CD4-positive, alpha-beta T cell treated with Interferon alpha-2 for 1 hour (primary cell): ENCODE results near the gene FOXI1.
A peak's percentile ranks its signal among the peaks of the same experiment; 100 is the strongest.
"Not testable (repeated sequence)": the region's sequence is repeated elsewhere in the genome, so short reads cannot be mapped to it uniquely, and the experiment has no call there.

Source experiments
- DNase-seq, 2 donors: peaks; one replicate each; pipeline ENCODE4 v3.0.0-alpha.2; 2020 to 2022

FOXI1 gene

DNA sequence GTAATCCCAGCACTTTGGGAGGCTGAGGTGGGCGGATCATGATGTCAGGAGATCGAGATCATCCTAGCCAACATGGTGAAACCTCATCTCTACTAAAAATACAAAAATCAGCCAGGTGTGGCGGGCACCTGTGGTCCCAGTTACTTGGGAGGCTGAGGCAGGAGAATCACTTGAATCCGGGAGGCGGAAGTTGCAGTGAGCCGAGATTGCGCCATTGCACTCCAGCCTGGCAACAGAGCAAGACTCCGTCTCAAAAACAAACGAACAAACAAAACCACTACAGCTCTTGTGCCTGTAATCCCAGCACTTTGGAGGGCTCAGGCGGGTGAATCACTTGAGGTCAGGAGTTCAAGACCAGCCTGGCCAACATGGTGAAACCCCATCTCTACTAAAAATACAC, 11.4 kb upstream of the FOXI1 start:
- DNase-seq, result not testable (repeated sequence)

DNA sequence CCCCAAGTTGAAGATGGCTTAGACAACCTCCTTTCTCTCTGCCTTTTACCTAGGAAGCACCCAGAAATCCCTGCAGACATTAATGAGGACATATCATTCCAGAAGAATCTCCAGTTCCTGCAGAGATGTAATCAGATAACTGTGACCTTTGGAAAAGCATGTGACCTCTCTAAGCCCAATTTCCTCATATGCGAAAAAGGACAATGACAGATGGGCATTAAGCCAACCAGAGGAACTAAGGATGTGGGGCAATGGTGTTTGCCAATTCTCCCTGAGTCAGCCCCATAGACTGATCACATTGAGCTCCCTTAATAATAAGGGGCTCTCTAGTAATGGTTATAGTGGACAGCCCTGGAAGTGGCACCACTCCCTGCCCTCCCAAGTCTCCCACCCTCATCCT, 10.1 kb upstream of the FOXI1 start:
- no peak for DNase-seq

DNA sequence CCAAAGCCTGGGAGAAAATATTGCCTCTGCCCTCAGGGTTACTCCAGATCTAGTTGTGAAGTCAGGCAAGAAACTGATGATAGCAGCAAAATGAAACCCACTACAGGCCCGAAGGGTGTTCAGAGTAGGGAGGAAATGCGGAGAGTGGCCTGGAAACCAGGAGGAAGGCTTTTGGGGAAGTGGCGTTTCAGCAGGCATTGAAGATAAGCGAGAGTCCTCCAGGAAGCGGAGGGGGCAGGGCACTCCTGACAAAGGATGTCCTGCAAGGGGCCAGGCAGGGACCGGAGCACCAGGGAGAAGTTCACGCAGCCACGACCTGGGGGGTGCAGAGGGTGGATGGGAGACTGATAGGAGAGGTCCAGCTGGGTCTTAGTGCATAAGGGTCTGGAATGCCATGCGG, 7.8 kb upstream of the FOXI1 start:
- DNase-seq, result no peak

DNA sequence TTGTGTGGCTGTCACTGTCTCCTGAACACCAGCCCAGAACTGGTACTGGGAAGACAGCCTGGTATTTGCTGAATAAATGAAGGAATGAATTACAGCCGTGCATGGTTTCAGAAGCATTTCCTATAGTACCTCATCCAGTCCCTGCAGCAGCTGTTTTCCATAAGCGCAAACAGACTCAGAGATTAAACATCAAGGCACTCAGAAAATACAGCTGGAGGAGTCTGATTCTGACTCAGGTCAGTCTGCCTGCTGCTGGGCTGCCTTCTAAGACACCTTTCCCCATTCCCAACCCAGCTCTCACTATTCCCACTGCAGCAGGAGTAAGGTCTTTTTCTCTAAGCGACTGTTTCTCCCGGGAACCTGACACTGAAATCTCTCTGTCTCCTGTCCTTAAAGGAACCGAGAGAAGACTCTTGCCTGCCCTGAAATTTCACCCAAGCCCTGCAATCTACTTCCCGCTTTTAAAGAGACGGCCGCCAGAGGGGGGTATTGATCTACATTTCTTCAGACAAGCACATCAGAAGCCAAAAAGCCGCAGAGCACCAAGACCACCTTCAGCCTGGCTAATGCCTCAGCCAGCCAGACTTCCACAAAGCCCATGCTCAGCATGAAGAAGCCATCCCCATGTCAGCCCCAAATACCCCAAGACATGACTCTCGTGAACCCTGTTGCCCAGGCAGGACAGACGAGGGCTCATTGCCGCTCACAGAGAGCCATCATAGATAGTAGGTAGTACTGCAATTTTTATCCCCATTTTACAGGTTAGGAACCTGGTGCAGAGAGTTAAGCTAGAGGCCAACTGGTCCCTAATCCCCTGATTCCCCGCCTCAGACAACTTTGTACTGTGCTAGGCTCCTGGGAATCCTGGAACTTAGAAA, 5.4 kb upstream of the FOXI1 start:
- peak; percentile 61 to 69 for DNase-seq

DNA sequence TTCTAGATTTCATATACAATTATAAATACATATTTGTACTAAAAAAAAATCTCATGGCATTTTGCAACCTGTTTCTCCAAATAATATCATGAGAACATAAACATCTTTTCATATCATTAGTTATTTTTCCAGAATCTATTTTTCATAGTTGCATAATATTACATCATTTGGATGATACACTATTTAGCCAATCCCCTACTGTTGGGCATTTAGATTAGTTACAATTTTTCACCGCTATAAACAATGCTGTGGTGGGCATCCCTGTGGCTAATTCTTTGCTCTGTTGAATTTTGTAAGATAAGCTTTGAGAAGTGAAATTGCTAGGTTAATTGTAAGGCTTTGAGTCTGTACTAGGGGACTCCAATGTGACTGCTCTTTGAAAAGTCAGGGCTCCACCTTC, 2.2 kb upstream of the FOXI1 start:
- no peak for DNase-seq

DNA sequence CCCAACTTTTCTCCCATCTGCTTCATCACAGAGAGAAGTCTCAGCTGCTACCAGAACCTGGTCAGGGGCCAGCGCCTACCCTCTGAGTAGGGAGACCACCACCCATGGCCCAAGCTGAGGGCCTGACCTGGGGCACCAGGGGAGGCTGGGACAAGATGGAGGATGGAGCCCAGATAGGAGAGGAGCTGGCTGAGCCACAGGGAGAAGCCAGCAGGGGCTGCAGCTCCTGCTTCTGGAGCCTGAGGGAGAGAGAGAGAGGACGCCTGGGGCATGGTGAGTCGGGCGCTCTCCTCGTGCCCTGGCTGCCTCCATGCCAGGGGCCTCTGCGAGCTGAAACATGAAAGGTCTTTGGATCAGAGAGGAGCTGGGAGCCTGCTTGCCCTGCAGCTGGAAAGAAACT, 1.4 kb upstream of the FOXI1 start:
- no peak for DNase-seq

DNA sequence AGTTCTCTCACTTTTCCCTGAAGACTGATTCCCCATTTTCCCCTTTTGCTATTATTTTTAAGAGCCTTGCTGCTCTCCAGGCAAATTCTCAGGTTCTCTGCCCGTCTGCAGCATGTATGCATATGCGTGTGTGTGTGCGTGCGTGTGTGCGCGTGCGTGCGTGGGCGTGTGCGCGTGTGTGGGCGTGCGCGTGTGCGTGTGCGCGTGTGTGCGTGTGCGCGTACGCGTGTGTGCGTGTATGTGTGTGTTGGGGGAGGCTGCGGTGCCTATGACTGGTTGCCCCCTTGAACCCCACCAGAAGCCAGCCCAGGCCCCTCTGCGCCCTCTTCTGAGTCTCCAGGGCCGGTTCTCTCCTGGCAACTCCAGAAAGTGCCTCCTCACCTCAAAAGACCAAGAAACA, 987 bp upstream of the FOXI1 start:
- no peak for DNase-seq

DNA sequence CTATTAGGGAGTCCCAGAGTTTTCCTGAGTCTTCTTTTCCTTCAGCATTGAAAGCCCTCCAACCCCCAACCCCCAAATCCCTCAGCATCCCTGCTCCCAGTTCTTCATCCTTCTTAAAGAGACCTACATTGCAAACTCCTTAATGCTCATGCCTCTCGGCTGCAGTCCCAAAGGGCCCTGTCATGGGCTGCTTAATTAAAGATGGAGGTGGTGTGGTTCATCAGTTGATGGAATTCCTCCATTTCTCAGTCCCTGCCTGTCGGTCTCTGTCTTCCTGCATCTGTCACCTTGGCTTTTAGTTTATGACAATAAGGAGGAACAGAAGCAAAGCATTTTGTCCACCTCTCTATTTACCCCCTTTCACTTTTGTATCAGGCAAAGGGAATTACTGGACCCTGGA, 2.0 kb downstream of the FOXI1 start:
- DNase-seq, result no peak

DNA sequence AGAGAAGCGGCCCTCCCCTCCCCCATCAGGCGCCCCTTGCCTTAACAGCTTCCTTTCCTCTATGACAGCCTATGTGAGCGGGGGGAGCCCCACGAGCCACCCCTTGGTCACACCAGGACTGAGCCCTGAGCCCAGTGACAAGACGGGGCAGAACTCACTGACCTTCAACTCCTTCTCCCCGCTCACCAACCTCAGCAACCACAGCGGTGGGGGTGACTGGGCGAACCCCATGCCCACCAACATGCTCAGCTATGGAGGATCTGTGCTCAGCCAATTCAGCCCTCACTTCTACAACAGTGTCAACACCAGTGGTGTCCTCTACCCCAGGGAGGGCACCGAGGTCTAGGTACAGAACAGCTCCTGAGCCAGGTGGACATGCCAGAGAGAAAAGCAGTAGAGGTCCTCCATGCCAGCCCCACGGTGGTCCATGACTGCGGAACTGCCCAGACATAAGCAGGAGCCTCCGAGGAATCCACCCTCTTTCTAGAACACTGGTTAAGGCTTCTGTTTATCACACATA, 2.6 kb downstream of the FOXI1 start:
- no peak for DNase-seq

DNA sequence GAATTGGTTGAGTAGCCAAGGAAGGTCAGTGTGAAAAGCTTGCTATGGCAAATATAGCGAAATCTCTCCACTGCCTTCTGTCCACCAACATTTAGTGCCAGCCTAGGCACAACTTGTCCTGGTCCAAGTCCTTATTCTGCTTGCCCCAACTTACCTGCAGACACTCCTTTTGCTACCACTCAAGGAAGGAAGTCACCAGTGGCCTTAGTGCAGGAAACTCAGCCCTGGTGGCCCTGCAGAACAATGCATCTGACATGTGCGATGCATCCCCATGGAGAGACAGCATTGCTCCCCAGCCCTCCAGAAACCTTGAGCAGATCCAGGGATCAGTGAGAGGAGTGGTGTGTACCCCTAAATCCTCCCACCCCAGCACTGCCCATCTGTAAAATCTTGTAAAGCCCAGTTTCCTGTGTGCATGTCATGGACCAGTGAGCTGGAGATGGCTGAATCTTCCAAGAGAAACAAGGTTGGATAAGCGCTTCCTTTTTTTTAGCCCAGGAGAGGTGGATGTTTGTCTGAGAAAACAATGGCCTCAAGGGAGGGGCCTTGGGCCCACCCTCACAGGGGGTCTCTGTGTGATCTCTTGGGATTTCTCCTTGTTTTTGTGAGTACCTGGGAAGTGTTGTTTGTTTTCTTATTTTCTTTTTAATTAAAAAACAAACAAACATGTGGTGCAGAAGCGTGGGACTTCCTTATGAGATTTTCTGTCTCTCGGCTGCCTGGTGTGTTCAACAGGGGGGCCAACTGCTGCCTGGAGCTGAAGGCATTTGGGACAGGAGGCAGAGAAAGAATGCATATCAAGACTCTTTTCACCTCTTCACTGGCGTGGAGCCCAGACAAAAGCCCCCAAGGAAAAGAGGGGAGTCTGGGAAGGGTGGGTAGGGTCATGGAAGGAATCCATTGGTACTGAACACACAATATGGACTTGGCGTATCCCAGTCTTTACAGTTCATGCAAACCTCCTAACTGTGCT, 3.6 kb downstream of the FOXI1 start:
- DNase-seq, result no peak

DNA sequence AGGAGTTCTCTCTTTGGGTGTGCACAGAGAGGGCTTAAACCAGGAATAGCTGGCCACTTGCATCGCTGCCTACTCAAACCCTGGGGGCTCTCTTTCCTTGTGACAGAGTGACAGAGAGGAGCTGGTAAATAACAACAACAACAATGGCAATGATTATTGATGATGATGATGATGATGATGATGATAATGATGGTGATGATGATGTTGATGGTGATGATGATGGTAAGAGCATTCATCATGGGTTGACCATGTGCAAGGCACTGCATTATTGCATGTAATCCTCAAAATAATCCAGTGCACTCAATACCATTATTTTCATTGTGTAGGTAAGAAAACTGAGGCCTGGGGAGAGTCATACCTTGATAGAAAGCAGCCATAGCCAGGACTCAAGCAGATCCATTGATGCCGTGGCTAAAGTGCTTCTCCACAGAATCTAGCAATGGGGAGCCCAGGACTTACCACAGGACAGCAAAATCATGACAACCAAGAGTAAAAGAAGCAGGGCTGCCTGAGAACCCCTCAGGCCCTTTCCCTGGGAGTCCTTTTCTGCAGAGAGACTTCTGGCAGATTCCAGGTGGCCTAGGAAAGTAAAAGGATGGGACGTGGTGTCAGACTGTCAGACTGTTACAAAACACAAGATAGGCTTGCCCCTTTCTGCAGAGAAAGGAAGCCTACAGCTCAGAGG, 4.8 kb downstream of the FOXI1 start:
- DNase-seq, result no peak

DNA sequence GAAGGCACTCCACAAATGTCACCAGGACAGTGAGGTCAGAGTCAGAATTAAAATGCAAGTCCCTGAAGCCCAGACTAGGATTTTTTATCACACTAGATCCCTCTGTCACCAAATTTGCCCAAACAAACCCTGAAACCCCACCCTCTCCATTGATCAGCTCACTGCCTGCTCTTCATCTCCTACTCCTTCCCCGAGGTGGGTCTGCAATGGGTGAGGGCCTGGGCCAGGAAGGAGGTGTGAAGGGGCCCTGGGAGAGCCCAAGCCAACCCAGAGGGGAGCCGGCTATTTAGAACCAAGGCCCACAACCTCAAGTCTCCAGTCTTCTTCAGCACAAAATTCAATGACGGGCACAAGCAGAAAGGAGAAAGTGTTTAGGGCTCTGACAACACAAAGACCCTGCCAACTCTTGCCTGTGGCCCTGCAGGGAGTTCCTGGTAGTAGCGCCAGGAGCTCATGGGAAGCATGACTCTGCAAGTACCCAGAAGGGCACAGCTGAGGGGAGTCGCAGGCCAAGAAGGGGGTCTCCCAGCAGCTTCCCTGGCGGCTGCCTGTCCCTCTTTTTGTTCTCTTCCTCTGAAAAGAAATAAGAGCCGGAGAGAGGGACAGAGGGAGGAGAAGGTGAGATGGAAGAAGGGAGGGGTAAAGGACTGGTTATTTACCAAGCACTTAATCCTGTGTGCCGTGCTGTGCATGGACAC, 5.5 kb downstream of the FOXI1 start:
- DNase-seq, result no peak

DNA sequence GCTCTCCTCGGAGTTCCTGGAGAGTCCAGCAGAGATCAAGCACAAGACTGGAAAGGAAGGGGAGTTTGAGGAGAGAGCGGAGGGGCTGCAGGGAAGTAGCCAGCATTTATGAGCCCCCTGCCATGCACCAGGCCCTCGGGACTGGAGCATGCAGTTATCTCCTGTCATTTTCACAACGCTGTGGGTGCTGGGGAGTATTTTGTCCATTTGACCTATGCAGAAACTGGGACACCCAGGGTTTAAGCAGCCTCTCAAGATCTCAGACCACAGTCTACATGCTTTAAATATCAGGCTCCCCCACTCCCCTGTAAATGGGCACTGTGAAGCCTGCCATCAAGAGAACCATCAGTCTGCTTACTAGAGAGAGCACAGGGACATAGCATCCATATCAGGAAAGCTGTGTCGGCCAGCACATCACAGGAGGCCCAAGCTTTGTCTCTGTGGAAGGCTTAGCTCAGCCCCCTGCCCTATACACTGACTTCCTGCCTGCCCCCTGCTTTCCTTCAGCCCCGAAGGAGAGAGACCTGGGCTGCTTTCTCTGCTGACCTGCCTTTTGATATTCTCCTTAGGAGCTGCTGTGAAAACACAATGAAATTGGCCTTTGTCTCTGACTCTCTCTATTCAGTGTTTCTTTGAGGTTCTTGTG, 7.3 kb downstream of the FOXI1 start:
- DNase-seq, result no peak

DNA sequence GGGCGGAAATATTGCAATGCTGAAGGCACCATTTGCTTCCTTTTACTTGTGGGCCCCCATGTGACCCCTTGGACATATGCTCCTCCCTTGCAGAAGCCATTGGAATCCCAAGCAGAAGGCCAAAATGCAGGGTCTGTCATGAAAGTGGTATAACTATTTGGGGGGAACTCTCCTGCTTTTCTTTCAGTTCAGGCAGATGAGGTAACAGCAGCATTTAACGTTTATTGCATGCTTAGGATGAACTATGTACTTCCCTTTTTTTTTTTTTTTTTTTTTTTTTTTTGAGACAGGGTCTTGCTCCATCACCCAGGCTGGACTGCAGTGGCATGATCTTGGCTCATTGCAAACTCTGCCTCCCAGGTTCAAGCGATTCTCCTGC, 7.8 kb downstream of the FOXI1 start:
- no peak for DNase-seq

DNA sequence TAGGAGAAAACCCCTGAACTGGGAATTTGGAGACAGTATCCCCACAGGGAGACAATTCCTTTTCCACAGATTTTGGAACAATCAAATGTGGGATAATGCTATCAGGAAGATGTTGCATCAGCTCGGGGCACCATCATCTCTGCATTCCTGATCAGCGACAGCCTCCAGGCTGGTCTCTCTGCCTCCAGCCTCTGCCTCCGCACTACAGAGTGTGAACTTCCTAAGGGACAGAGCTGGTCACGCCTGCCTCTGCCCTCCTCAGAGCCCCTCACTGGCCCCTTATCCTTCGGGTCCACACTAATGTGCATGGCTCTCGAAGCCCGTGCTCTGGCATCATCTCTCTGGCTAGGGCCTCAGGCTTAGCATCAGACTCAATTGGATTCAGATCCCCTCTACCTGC, 8.6 kb downstream of the FOXI1 start:
- no peak for DNase-seq

DNA sequence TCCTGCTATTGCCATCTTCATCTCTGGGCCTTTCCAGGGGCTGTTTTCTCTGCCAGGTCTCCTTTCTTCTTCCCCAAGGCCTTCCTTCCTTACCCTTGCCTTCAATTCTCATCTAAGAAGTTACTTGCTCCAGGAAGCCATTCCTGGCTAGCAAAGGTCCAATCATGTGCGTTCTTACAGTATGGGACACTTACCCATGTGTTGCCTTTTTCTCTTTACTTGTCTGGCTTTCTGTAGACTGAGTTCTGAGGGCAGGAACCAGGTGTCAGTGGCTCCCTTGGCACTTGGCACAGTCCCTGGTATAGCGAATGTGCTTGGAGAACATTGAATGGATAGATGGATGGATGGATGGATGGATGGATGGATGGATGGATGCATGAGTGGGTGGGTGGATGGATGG, 10.2 kb downstream of the FOXI1 start:
- DNase-seq, result no peak

DNA sequence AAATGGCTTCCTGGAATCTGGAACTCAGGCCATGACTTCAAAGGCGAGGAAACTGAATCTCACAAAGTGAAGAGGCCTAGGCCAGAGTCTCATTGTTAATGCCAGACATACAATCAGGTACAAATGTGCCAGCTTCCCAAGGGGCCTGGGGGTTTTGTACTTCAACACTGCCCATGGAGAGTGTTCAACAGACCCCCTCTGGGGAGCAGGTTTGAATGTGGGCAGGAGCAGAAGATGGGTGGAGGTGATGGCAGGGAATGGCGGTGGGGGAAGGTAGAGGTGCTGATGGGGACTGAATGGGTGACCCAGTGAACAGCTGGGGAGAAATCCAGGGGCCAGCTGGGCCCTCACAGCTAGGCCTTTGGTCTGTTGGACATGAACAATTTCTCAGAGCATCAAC, 12.0 kb downstream of the FOXI1 start:
- no peak for DNase-seq

DNA sequence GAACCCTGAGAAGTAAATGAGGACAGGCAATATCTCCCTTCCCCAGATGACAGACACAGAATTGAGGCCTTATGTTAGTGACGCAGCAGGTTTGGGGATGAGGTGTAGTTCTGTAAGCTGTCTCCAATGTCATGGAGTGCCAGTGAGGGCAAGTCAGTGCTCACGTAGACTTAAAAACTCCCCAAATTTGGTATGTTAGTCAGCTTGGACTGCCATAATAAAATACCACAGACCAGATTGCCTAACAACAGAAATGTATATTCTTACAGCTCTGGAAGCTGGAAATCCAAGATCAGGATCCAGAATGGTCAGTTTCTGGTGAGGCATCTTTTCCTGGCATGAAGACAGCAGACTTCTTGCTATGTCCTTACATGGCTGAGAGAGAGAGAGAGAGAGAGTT, 14.9 kb downstream of the FOXI1 start:
- DNase-seq, result no peak

DNA sequence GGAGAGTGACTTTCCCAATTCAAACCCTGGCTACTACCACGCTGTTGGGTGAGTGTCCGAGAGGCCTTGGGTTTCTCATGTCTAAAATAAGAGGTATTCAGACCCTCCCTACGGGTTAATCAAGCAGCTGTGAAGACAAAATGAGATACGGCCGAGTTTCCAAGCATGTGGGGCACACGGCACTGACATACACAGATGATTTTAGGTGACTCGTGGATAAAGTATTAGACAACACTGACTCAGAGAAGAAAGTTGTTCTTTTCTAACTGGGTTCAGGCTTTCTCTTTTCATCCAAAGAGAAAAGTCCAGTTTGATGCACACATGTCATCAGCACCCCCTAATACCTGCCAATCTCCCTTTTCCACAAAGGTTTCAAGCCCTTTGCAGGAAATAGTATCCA, 15.6 kb downstream of the FOXI1 start:
- no peak for DNase-seq

DNA sequence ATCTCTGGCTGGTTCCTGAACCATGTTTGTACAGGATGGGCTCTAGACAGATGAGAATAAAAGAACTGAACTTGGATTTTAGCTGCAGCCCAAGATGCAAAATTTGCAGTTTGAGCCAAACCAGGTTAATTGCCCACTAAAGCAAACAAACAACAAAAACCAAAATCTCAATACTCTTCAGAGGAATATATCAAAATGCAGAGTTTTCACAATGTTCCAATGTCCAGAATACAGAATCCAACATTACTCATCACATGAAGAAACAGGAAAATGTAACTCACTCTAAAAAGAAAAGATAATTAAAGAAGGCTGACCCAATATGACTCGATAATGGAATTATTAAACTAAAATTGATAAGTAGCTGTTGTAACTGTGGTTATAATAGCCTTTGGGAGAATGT, 20.4 kb downstream of the FOXI1 start:
- DNase-seq, result no peak

DNA sequence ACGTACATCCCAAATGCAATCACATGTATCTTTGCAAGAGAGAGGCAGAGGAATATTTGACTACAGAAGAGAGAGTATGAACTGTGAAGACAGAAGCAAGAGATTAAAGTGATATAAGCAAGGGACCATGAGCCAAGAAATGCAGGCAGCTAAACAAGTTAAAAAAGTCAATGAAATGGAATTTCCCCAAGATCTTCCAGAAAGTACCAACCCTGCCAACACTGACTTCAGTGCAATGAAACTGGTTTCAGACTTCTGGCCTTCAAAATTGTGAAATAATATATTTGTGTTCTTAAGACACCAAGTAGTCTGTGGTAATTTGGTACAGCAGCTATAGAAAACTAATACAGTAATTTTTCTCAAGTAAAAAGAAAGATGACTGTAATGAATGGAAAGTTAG, 20.9 kb downstream of the FOXI1 start:
- no peak for DNase-seq

DNA sequence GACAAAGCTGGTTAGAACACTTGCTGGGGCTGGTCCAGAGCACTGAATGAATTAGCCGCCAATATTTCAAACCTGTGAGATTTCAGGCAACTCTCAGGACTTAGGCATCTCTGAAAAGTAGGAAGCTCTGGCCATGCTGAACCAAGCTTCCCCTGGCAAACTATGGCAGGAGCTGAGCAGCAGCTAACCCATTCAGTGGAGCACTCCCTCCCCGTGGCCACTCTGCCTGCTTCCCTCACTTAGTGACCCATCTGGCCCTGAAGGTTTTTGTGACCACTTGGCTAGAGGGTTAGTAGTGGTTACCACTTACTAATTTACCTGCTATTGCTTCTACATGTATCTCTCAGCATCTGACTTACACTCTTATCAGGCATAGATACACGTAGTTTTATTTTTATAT, 25.5 kb downstream of the FOXI1 start:
- DNase-seq, result no peak
